Measurements from ENCODE around the gene LEKR1.

LEKR1 gene

GRCh38 chr3:157093096-157093495 is 266.9 kb downstream of the LEKR1 start:
- TF ChIP-seq, protein P1, sequence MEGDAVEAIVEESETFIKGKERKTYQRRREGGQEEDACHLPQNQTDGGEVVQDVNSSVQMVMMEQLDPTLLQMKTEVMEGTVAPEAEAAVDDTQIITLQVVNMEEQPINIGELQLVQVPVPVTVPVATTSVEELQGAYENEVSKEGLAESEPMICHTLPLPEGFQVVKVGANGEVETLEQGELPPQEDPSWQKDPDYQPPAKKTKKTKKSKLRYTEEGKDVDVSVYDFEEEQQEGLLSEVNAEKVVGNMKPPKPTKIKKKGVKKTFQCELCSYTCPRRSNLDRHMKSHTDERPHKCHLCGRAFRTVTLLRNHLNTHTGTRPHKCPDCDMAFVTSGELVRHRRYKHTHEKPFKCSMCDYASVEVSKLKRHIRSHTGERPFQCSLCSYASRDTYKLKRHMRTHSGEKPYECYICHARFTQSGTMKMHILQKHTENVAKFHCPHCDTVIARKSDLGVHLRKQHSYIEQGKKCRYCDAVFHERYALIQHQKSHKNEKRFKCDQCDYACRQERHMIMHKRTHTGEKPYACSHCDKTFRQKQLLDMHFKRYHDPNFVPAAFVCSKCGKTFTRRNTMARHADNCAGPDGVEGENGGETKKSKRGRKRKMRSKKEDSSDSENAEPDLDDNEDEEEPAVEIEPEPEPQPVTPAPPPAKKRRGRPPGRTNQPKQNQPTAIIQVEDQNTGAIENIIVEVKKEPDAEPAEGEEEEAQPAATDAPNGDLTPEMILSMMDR (IDR thresholded peaks at IDR 0.05; ENCODE audit: low read depth, low read length), result no peak
- DNase-seq (ENCODE audit: extremely low read depth, low read depth), result no peak

- DNase-seq (ENCODE audit: extremely low read depth, low read depth), result no peak
- TF ChIP-seq, protein P1 (IDR thresholded peaks at IDR 0.05; ENCODE audit: low read depth, low read length), result no peak
These were observed 268.1 kb downstream of the LEKR1 start for GRCh38 chr3:157094301-157094700.

DNA sequence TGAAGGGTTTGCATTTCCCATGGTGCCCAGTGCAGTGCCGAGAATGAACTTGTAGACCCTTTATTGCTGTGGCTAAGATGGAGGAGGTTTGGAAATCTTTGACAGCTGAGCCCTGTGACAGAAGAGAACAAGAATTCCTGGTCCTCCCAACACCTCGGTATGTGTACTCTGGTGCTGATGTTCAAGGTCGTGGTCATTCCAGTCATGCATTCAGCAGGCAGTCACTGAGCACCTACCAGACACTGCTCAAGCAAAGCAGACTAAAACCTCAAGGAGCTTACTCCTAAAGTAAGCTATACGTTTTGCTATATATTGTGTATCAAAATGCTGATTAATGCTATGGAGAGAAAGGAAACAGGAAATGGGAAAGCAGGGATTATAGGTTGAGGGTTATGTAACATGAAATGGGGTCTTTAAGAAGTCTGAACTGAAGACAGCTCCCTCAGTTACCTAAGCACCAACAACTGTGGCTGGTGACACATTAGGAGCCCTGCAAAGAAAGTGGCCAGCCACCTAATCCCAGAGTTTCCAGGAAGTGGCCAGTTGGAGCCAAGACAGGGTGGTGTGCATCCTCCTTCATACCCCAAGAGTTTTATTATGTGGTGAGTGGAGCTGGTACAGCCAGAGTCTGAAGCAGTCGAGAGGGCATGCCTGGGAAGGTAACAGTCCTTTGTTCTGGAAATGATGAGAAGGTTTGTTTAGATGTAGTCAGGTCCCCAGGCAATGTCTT is 268.8 kb downstream of the LEKR1 start:
- TF ChIP-seq, protein P1 (IDR thresholded peaks at IDR 0.05; ENCODE audit: low read depth, low read length), result no peak
- no peak for DNase-seq (ENCODE audit: extremely low read depth, low read depth)

Data from AG09319 (cell line).